Stimulated activated CD8-positive, alpha-beta memory T cell treated with anti-CD3 and anti-CD28 coated beads, Interleukin-12 subunit alpha, Interleukin-12 subunit beta, amount 100 ng/mL, for 1 hour (primary cell): ENCODE results near the gene LIME1.

ENCODE experiments used
- DNase-seq: peaks from one replicate; pipeline ENCODE4 v3.0.0-alpha.2; 2020; ENCODE audit warnings: low read depth

LIME1 gene

DNA sequence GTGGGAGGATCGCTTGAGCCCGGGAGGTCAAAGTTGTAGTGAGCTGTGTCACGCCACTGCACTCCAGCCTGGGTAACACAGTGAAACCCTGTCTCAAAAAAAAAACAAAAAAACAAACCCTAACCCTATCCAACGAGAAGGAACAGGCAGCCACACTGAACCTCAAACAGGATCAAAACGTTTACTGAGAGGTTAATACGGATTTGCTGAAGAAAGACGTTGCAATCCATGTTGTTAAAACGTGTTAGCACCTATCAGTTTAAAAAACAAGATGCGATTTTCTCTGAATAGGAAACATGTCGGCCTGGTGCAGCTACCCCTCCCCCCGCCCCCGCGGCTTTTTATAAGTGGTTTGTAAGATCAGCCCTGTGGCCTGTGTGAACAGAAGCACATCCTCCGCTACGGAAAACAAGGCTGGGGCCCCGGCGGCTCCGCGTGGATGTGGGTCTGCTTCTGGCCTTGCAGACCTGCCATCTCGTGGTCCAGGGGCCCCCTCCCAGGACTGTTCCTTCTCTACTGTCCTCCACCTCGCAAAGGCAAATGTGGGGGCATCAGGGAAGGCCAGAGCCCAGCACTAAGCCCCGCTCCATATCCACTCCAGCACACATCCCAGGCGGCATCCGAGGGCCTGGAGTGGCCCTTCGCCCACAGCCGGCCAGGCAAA is 14.5 kb downstream of the LIME1 start:
- DNase-seq, result no peak

DNA sequence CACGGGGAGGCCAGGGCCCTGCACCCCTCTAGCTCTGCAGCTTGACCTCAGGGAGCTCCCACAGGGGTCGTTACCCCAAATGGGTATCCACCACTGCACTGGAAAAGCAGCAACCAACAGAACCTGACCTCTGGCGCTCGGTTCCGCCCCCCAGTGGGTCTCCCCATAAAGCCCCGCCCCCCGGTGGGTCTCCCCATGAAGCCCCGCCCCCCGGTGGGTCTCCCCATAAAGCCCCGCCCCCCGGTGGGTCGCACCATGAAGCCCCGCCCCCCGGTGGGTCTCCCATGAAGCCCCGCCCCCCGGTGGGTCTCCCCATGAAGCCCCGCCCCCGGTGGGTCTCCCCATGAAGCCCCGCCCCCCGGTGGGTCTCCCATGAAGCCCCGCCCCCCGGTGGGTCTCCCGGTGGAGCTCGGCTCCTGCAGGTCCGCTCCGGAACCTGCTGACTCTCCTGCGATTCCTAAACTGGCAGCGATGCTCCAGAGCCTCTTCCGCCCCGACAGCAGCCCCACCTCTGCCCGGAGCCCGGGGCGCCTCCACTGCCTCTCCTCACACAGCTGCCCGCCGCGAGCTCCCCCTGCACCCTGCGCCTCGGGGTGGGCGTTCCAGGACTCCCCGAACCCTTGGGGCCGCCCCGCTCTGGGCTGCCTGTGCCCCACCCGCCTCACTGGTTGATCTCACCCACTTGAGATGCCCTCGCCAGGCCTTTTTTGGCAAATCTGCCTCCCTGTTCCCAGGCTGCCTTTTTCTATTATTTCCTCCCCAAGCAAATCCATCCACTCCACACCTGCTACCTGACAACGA is 15.2 kb downstream of the LIME1 start:
- DNase-seq, result no peak

DNA sequence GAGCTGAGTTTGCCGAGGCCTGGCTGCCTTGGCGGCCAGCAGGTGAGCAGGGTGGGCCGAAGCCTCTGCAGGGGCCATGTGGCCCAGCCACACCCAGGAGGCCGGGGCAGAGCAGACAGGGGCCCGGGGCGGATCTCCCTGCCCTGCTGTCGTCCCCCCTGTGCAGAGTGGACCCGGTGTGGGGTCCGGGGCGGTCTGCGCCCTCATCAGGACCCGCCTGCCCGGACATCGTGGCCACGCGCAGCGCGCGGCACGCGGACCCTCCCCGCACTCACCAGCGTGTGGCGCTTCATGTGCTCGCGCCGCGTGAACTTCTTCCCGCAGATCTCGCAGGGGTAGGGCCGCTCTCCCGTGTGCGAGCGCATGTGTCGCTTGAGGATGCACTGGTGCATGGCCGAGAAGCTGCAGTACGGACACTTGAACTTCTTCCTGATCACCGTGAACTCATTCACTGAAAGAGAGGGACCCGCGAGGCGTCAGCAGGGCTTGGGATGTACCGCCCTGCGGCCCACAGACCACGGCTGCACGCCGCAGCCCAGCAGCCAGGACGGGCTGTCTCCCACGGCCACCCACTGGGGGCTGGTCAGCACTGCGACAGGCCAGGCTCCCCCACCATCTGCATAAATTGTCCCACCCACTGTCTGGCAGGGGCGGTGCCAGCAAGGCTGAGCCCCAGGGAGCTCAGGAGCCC is 16.1 kb downstream of the LIME1 start:
- DNase-seq, result no peak

DNA sequence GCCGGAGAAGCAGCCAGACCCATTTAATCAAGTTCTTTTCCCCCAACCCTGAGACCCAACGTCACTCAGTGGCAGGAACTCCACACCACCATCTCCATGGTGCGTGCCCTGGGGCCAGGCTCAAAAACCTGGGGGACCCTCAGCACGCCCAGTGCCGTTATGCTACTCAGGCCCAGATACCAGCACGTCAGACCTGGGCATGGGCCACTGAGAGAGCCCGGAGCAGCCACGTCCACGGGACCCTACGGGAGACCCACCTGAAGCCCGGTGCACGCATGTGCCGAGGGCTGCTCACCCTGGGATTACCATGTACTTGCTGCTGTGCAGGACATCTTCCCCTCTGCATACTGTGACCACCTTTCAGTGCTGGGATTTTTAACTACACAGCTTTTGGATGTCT is 16.9 kb downstream of the LIME1 start:
- DNase-seq, result no peak

DNA sequence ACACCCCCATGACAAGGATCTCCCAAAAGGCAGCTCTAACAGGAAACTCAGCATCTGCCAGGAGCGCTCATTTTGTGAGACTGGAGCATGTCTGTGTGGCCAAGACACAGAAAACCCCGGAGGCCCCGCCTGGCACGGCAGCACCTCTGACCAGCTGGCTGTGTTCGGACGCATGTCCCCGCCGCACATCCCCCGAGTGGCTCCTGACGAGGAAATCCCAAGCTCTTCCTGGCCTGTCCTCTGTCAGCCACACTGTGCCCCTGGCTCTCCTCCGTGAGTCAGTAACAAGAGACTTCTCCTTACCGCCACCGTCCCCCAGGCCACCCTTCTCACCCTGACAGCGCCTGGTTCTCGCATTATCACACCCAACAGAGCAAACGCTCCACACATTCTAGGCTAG is 17.5 kb downstream of the LIME1 start:
- no peak for DNase-seq

DNA sequence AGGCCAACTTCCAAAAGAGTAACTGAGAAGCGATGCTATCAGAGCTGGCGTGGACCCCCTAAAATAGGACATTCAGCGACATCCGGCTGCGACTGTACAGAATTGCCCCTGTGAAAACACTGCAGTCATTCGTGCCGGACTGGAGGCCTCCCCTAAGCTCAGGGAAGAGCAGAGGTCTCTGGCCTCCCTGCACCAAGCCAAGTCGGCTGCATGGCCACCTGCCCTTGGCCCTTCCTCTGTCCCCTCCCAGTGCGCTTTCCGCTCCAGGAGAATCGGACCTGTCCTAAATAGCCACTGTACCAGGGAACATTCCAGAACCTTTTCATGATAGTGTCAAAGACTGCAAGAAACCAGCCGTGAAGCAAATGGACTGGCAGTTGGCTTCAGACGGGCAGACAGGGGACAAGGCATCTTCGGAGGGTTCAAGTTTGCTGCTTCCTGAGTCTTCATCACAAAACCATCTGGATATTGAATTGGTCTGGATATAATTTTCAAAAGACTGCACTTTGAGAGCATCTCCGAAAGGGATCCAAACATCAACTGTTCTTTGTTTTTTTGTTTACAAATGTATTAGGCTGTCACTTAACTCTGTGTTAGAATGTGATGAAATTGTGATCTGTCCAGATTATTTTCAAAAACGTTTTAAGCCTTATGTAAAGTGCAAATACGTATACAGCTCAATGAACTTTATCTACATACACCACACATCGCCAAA is 19.6 kb downstream of the LIME1 start:
- no peak for DNase-seq

DNA sequence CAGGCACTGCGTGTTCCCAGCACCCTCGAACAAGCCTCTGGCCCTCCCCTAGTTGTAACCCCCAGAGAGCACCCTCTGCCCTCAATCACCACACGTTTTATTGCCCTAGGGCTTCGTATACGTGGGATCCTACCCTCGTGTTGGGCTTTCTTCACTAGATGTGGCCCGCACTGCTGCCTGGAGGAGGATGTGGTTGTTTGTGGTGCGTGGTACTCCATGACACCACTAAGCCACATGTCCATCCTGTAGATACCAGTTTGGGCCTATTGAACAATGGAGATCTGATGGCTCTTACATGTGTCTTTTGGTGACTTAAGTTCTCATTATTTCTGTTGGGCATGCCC is 20.2 kb downstream of the LIME1 start:
- no peak for DNase-seq

DNA sequence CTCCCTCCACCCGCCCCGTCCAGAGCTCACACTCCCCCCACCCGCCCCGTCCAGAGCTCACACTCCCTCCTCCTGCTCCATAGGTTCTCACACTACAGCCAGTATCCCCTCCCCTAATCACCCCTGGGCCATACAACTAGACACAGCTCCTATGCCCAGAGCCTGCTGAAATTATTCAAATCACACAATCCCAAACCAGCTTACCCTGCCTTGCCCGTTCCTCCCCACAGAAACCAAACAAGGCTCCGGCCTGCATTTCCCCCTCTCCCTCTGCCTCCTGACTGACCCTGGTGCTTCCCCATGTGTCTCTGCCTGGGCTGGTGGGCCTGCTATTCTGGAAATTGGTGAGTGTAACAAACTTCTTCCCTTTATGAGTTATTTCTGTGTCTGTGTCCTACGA is 21.7 kb downstream of the LIME1 start:
- no peak for DNase-seq

DNA sequence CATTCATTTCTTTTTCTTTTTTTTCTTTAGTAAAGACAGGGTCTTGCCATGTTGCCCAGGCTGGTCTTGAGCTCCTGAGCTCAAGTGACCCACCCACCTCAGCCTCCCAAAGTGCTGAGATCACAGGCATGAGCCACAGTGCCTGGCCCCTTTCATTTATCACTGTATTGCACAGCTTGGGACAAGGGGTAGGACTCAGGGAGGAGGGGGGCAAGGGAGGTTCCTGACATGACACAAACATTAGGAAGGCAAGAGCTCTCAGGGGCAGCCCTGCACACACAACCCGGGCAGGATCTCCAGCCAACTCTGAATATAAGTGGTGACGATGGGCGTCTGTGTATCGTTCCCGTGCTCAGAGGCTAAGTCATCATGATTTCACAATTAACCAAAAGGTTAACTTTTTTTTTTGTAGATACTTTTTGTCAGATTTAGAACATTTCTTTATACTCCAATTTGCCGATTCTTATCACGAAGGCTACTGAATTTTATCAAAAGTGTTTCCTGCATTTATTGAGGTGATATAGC is 23.0 kb downstream of the LIME1 start:
- no peak for DNase-seq

DNA sequence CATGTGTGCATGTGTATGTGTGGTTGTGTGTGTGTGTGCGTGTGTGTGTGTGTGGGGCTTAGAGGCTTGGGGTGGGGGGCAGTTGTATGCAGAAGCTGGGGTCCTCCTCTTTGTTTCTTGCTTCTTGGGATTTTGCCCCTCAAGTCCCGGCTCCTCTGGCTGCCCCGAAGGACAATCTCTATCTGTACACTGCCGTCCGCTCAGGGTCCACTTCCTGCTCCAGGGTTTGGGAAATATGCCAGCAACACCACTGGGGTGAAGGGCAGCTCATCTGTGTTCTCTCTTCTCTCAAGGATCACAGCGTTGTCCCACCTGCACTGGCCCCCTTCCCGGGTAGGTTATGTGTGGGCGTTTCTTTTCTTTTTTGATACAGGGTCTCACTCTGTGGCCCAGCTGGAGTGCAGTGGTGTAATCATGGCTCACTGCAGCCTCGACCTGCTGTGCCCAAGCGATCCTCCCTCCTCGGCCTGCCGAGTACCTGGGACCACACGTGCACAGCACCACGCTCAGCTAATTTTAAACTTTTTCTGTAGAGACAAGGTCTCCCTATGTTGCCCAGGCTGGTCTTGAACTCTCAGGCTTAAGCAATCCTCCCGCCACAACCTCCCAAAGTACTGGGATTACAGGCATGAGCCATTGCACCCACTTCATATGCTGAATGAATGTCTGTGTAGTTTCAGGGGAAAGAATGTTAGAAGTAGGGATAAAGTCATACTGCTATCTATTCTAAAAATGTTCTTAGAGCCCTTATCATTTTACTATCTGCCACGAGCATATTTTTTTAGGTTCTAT is 28.8 kb downstream of the LIME1 start:
- no peak for DNase-seq

DNA sequence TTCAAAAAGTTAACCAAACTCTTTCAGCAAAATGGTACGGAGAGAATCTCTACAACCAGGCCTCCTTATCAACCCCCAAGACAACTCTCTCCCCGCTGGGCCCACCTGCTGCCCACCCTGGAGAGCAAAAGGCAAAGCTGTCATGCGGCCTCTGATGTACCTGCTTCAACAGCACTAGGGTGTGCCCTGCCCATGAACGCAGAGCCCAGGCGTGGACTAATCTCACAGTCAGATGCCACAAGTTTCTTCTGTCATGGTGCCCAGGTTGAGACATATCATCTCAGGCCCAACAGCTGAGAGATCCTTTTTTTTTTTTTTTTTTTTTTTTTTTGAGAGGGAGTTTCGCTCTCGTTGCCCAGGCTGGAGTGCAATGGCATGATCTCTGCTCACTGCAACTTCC is 29.4 kb downstream of the LIME1 start:
- no peak for DNase-seq

DNA sequence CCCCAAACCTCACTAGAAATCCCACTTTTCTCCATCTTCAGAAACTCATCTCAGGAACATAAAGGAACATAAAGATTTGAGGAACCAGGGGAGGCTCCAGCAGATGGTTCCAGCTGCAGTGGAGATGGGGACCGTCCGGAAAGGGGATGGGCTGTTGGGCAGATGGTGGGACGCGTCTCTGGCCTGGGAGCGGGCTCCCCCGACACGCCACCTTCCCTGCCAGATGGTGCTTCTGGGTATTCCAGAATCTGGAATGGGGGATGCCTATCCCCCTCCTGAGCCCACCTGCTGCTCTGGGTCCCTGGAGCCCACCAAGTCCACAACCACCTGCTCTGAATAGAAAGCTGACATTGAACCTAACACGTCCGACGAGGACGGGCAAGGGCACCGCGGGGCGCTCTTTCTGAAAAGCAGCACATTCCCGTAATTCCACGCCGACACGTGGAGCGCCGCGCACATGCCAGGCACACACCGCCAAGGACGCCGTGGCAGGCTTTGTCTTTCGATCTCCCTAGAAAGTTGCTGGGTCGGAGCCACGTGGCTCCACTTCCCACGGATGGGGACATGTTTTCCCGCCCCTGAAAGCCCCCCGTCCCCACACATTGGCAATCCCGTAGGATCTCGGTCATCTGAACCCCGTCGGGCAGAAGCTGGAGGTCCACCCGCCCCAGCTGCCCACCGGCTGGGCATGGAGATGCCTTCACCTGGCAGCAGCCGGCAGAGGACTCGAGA is 30.4 kb downstream of the LIME1 start:
- DNase-seq, result no peak

DNA sequence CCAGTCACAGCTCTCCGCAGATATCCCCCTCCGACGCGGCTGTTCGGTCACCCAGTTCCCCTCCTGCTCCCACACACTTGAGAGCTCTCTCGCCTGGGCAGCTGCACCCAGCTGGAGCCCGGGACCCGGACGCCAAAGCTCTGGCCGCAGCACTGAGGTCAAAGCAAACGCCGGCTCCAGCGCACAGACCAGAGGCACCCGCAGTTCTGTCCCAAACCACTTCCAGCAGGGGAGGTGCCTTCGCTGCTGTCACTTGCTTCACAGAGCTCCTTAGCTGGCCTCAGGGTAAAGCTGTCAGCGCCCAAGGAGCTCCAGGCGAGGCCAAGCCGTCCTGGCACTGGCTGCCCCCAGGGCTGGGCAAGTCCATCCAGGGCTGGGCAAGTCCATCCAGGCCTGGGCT is 31.0 kb downstream of the LIME1 start:
- no peak for DNase-seq

DNA sequence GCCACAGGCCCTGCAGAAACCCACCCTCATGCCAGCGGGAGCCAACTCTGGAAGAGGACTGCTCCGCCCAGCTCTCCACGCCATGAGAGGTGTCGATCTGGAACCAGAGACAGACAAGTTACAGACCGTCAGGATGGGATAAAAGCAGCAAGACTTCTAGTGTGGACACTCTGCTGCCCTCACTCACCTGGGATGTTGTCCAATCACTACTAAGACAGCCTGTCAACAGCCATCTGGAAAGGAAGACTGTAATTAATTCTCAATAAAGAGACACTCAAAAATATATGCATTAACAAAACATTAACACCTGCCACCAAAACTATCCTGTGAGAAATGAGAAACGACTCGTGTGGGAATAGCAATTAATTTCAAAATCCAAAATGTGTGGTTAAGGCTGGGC is 31.4 kb downstream of the LIME1 start:
- DNase-seq, result no peak

DNA sequence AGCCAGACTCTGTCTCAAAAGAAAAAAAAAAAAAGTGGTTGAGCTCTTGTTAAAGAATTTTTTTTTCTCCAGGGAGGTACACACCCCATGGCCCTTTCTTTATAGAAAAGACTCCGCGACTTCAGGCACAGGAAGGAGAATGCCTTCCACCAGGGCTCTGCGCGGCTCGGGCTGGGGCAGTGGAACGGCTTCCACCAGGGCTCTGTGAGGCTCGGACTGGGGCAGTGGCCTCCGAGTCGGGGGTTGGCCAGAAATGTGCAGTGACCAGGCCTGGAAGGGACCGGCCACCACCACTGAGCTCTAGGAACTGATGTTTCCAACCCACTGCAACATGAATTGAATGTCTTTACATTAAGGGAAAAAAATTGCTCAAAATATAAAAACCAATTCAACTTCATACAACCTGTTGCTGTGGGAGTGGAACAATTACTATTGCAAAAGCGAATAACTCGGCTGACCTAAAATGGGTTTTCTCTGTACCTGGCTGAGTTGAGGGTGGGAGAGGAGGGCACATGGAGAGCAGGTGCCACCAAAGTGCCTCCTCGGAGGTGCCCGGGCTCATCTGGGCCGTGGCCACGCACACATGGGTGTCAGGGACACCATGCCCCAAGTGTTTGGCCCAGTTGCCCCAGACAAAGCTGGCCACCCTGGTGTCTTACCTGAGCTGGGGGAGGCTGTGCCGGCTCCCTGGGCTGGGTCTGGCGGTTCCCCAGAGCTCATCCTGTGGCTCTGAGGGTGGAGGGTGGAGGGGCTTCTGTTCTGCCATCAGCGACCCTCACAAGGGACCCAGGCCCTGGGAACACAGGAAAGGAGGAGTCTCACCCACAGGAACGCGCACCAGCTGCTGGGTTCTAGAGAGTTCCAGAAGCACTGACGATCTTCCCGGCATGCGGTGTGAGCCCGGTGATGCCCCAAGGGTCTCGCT is 32.4 kb downstream of the LIME1 start:
- DNase-seq, result no peak

DNA sequence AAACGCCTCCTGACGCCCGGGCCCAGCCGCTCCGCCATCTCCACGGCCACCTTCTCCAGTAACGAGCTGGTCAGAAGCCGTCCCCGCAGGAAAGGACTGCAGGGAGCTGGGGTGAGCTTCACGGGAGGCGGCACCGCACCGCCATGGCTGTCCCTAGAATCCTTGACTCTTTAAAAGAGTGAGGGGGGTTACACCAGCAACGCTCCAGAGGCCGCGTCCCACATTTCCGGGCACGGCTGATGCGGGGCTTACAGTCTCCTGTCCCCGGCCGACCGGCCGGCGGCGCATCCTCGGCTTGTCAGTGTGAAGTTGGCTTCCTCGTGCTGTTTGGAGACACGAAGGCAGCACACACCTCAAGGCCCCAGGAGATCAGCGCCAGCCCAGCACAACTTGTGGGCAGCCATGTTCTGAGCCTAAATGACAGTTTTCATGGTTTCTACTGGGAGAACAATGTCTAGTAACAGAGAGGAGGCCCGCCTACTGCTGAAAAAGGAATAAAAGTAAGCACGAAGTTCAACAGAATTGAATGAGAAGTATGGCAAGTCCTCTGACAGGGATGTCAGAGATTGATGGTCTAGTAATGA is 33.5 kb downstream of the LIME1 start:
- DNase-seq, result no peak

DNA sequence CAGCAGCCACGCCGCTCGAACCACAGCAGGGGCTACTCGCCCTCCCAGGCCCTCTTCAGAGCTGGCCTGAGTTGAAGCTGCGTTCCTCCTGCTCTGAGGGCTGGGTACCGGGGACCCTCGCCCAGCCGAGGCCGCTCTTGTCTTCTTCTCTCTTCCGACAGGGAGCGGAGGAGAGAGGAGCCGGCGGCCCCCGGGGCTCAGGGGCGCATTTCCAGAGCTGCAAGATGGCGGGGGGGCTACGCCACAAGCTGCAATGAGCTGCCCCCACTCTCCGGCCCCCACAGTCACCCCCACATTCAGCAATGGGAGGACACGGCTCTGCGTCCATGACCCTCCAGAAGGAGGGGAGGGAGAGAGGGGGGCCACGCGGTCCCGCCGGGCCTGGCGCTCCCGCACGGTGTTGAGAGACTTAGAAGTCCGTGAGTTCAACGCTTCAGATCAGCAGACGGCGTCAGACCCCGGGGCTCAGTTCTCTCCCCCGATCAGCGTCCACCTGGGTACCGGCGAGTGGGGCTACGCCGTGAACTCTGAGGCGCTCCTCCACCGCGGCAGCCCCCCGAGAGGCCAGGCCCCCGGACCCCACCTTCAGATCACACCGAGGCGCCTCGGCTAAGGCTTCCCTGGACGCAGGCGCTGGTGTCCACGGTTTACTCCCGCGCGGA is 34.7 kb downstream of the LIME1 start:
- no peak for DNase-seq

DNA sequence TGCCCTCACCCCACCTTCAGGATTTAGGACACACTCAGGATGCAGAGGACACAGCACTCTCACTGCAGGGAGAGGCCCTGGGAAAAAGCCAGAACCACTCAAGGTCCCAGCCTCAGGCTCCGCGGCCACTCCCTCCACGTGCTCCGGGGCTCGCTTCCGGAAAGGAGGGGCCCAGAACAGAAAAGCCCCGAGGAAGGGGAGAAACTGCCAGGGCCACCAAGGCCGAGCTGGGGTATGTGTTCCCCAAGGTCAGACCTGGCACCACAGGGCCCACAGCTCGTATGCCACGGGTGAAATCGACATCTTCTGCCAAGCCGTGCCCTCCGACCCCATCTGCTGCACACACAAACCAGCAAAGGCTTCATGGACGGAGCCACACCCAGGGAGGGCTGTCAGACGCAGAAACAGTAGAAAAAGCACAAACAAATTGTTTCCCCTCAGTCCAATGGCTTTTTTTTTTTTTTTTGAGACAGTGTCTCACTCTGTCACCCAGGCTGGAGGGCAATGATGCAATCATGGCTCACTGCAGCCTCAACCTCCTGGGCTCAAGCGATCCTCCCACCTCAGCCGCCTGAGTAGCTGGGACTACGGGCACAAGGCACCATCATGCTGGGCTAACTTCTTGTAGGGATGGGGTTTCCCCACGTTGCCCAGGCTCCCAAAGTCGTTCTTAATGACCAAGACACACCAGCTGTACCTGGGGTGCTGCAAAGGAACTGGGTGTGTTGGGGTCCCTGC is 36.5 kb downstream of the LIME1 start:
- DNase-seq, result no peak
